ENCODE measurements around the gene CADM2.

- TF ChIP-seq FOS (IDR thresholded peaks at IDR 0.05; ENCODE audit: borderline replicate concordance, insufficient read depth, low read length) = no peak
- TF ChIP-seq, protein P1, sequence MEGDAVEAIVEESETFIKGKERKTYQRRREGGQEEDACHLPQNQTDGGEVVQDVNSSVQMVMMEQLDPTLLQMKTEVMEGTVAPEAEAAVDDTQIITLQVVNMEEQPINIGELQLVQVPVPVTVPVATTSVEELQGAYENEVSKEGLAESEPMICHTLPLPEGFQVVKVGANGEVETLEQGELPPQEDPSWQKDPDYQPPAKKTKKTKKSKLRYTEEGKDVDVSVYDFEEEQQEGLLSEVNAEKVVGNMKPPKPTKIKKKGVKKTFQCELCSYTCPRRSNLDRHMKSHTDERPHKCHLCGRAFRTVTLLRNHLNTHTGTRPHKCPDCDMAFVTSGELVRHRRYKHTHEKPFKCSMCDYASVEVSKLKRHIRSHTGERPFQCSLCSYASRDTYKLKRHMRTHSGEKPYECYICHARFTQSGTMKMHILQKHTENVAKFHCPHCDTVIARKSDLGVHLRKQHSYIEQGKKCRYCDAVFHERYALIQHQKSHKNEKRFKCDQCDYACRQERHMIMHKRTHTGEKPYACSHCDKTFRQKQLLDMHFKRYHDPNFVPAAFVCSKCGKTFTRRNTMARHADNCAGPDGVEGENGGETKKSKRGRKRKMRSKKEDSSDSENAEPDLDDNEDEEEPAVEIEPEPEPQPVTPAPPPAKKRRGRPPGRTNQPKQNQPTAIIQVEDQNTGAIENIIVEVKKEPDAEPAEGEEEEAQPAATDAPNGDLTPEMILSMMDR (IDR thresholded peaks at IDR 0.05; ENCODE audit: extremely low read depth in 1 of 2, insufficient read depth in 1 of 2, low read depth in 1 of 2, low read length in 2 of 2) = no peak
Observed at GRCh38 chr3:84943379-84943778, 15.4 kb upstream of the CADM2 start.
